GM18508 (cell line): ENCODE data around the gene SLC6A3.
"Not testable (repeated sequence)": the region's sequence is repeated elsewhere in the genome, so short reads cannot be mapped to it uniquely, and the experiment has no call there.

ENCODE experiments used
- ATAC-seq: cut with Tn5 transposase; IDR thresholded peaks from one replicate; pipeline ENCODE4 v1.9.1; 2021; ENCODE audit warnings: moderate number of reproducible peaks; ENCODE audit not compliant: insufficient read depth, unreplicated experiment

The SLC6A3 gene

GRCh38 chr5:1376981-1377380 is 68.3 kb downstream of the SLC6A3 start:
- no peak for ATAC-seq

- ATAC-seq: no peak
Measured at GRCh38 chr5:1375871-1376810, 69.1 kb downstream of the SLC6A3 start.

- no peak for ATAC-seq
Measured at GRCh38 chr5:1374679-1375055, 70.6 kb downstream of the SLC6A3 start.

GRCh38 chr5:1374030-1374678 is 71.1 kb downstream of the SLC6A3 start:
- ATAC-seq: no peak

- ATAC-seq: not testable (repeated sequence)
Measured at GRCh38 chr5:1371972-1372342, 73.3 kb downstream of the SLC6A3 start.

- no peak for ATAC-seq
Measured at GRCh38 chr5:1371218-1371971, 73.8 kb downstream of the SLC6A3 start.

- no peak for ATAC-seq
Measured at GRCh38 chr5:1370006-1370405, 75.2 kb downstream of the SLC6A3 start.

- no peak for ATAC-seq
Measured at GRCh38 chr5:1368756-1369155, 76.5 kb downstream of the SLC6A3 start.

- ATAC-seq: no peak
Measured at GRCh38 chr5:1368236-1368635, 77.0 kb downstream of the SLC6A3 start.

GRCh38 chr5:1367149-1367548 is 78.1 kb downstream of the SLC6A3 start:
- ATAC-seq: no peak

GRCh38 chr5:1366514-1366913 is 78.7 kb downstream of the SLC6A3 start:
- ATAC-seq: no peak

- no peak for ATAC-seq
Measured at GRCh38 chr5:1364211-1364610, 81.0 kb downstream of the SLC6A3 start.

- ATAC-seq: no peak
Measured at GRCh38 chr5:1363581-1363980, 81.7 kb downstream of the SLC6A3 start.

GRCh38 chr5:1363160-1363559 is 82.1 kb downstream of the SLC6A3 start:
- ATAC-seq: no peak

GRCh38 chr5:1362242-1363015 is 82.8 kb downstream of the SLC6A3 start:
- no peak for ATAC-seq

- no peak for ATAC-seq
Measured at GRCh38 chr5:1360861-1361260, 84.4 kb downstream of the SLC6A3 start.

GRCh38 chr5:1360367-1360766 is 84.9 kb downstream of the SLC6A3 start:
- not testable (repeated sequence) for ATAC-seq

GRCh38 chr5:1359713-1360112 is 85.5 kb downstream of the SLC6A3 start:
- no peak for ATAC-seq

- ATAC-seq: no peak
Measured at GRCh38 chr5:1359031-1359645, 86.1 kb downstream of the SLC6A3 start.

GRCh38 chr5:1358726-1359025 is 86.6 kb downstream of the SLC6A3 start:
- ATAC-seq: no peak
